Thyroid gland (tissue), 4 donors: ENCODE data around the gene ITGA11.

Experiments used
- POLR2A ChIP-seq, 2 donors: fragments of 450-650 bp; IDR thresholded peaks; one replicate each; pipeline ENCODE4 v1.6.1; 2017; ENCODE audit warnings: antibody characterized with exemption in 2 of 2, mild to moderate bottlenecking in 2 of 2, moderate library complexity in 1 of 2
- TF ChIP-seq, protein P1 (sequence below), 6 experiments: fragments of 200-600 bp in 3 of 6; fragments of 450-650 bp in 3 of 6; sonication (generic) in 3 of 6; IDR thresholded peaks; one replicate each; pipeline ENCODE4 v1.5.1; 2016 to 2019; ENCODE audit warnings: antibody characterized with exemption in 6 of 6, mild to moderate bottlenecking in 2 of 6, inconsistent platforms in 1 of 6, moderate library complexity in 1 of 6

- TF ChIP-seq POLR2A (IDR thresholded peaks at IDR 0.05), result no peak
- TF ChIP-seq, protein P1, sequence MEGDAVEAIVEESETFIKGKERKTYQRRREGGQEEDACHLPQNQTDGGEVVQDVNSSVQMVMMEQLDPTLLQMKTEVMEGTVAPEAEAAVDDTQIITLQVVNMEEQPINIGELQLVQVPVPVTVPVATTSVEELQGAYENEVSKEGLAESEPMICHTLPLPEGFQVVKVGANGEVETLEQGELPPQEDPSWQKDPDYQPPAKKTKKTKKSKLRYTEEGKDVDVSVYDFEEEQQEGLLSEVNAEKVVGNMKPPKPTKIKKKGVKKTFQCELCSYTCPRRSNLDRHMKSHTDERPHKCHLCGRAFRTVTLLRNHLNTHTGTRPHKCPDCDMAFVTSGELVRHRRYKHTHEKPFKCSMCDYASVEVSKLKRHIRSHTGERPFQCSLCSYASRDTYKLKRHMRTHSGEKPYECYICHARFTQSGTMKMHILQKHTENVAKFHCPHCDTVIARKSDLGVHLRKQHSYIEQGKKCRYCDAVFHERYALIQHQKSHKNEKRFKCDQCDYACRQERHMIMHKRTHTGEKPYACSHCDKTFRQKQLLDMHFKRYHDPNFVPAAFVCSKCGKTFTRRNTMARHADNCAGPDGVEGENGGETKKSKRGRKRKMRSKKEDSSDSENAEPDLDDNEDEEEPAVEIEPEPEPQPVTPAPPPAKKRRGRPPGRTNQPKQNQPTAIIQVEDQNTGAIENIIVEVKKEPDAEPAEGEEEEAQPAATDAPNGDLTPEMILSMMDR (IDR thresholded peaks at IDR 0.05), result no peak
Observed at GRCh38 chr15:68409736-68410370, 22.1 kb downstream of the ITGA11 start.
